Measurements from ENCODE around the gene EPGN. TPM values are rescaled to one million over a fixed set of nuclear protein-coding genes. Genes with fewer than 3 reads are reported as not detected.

EPGN gene, protein sequence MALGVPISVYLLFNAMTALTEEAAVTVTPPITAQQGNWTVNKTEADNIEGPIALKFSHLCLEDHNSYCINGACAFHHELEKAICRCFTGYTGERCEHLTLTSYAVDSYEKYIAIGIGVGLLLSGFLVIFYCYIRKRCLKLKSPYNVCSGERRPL
- 0.13 TPM in 1 of 2 replicates, not detected in the other for total RNA-seq

- no peak for DNase-seq (ENCODE audit: low read depth, low spot score)
Observed at GRCh38 chr4:74308215-74308614, at the start of gene EPGN. EPGN (plus strand) TSS chr4:74308470; CDS start chr4:74308534, 64 bp downstream.

DNA sequence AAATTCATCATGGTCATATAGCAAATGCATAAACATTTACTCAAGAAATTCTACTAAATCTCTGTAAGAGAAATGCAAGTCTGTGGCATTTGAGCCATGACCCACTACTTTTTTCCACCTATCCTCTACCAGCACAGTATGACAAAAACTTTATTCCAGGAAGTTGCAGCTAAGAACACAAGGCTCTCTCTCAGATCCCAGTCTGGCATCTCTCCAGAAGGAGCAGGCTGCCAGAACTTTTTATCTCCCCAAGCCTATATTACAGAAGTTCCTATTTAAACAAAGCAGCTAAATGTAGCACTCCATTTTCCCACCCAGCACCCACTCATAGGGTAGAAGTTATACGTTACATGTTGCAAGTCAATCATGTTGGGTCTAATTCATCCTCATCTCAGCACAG is 49.3 kb upstream of the EPGN start:
- DNase-seq (ENCODE audit: low read depth, low spot score) = peak; percentile 57

GRCh38 chr4:74260036-74260435 is 48.2 kb upstream of the EPGN start:
- no peak for DNase-seq (ENCODE audit: low read depth, low spot score)

- DNase-seq (ENCODE audit: low read depth, low spot score) = no peak
Observed at GRCh38 chr4:74262522-74262921, 45.7 kb upstream of the EPGN start.

DNA sequence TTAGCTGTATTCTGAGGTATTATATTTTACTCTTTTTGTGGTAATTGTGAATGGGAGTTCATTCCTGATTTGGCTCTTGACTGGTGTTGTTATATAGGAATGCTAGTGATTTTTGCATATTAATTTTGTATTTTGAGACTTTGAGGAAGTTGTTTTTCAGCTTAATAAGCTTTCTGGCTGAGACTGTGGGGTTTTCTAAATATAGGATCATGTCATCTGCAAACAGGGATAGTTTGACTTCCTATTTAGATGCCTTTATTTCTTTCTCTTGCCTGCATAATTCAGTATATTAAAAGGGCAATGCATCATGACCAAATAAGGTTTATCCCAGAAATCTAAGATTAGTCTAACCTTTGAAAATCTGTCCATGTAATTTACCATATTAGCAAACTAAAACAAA is 44.7 kb upstream of the EPGN start:
- DNase-seq (ENCODE audit: low read depth, low spot score) = no peak

GRCh38 chr4:74266081-74266480 is 42.2 kb upstream of the EPGN start:
- no peak for DNase-seq (ENCODE audit: low read depth, low spot score)

DNA sequence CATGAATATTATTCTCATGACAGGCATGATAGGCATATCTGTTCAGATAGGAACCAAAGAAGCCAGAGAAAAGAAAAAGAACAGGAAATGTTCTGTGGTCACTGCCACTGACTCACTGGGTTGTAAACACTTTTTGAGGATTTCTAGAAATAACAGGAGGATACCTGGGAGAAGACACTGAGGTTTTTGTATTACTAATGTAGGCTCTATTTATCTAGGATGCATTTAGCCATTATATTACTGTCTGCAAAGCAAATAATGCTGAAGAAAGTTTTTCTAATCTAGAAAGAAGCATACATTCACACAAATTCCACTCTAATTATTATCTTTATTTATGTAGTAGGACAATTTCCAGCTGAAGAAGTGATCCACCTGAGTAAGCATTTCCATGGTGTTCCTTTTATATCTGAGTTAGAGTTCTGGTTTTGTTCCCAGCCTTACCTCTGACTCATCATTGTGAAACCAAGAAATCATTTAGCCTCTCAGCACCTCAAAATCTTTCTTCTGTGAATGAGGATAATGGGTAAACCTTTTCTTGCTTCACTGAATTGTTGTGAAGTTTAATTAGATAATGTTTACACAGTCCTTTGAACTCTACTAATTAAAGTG is 40.2 kb upstream of the EPGN start:
- no peak for DNase-seq (ENCODE audit: low read depth, low spot score)

GRCh38 chr4:74268643-74269042 is 39.6 kb upstream of the EPGN start:
- no peak for DNase-seq (ENCODE audit: low read depth, low spot score)

DNA sequence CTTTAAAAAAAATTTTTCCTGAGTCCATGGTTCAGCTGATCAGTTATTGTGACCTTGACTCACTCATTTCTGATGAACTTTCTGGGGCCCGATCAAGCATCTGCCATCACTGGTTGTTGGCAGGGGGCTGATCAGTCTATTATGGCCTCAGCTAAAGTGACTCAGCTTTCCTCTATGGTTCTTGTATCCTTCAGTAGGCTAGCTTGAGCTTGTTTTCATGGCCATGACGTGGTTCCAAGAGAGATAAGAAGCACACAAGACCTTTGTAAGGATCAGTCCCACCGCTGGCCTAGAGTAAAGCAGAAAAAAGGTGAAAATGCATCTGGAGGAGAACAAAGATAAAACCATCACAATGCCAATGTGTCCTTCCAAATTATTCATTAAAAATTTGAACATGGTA is 29.8 kb upstream of the EPGN start:
- DNase-seq (ENCODE audit: low read depth, low spot score) = no peak

- no peak for DNase-seq (ENCODE audit: low read depth, low spot score)
Observed at GRCh38 chr4:74279716-74280115, 28.6 kb upstream of the EPGN start.

DNA sequence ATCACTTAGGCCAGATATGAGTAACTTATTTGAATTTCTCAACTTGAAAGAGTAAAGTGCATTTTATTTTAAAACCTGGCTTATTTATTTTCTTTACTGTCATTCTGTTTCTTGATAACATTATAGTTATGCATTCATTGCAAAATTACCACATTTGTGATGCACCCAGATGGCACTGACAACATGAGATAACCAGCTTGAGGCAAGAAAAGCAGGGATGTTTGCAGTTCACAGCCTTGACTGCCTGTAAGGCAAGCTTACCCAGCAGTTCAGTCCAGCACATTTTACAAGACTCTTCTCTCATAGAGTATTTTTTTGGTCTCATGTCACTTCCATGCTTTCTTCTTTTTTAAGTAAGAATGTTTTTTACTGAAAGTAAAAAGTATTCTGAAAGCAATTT is 25.3 kb upstream of the EPGN start:
- DNase-seq (ENCODE audit: low read depth, low spot score) = no peak

DNA sequence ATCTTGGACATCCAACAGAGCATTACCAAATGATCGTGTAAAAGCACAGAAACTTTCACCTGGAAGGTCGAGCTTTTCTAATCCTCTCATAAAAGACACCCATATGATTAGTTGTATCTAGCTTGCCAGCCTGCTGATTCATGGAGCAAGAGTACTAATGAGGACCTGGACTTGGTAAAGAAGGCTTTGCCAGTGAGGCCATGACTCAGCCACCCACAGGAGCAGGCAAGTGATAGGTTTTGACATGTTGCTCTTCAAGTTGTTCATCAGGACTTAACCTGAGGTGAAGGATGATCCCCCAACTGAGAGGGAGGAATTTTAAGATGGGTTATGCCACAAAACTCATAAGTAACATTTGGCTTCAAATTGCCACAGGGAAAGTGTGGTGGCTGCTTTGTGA is 24.7 kb upstream of the EPGN start:
- DNase-seq (ENCODE audit: low read depth, low spot score) = no peak

GRCh38 chr4:74284053-74284452 is 24.2 kb upstream of the EPGN start:
- no peak for DNase-seq (ENCODE audit: low read depth, low spot score)

DNA sequence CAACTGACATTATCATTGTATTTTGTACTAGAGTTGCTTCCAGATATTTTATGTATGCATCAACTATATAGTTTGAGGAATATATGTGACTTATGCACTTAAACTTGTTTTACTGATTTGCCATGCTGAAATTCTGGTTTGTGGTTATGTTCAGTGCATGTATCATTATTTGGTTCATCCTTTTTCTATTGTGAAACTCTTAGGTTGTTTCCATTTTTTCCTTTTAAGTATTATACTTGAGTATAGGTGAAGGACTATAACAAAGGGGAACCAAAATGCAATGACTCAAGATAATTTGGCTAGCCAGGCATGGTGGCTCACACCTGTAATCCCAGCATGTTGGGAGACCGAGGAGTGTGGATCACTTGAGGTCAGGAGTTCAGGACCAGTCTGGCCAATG is 21.1 kb upstream of the EPGN start:
- DNase-seq (ENCODE audit: low read depth, low spot score) = no peak

DNA sequence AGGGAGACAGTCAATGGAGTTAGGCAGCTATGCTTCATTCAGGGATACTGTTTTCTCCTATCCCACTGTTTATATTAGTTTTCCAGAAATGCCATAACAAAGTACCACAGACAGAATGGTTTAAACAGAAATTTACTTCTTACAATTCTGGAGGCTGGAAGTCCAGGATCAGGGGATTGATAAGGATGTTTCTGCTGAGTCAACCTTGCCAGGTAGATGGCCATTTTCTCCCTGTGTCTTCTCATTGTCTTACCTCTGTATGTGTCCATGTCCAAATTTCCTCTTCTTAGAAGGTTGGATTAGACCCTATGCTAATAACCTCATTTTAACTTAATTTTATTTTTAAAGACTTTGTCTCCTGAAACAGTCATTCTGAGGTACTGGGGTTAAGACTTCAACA is 20.5 kb upstream of the EPGN start:
- DNase-seq (ENCODE audit: low read depth, low spot score) = no peak

GRCh38 chr4:74291471-74291870 is 16.8 kb upstream of the EPGN start:
- no peak for DNase-seq (ENCODE audit: low read depth, low spot score)

GRCh38 chr4:74292111-74292870 is 16.0 kb upstream of the EPGN start:
- no peak for DNase-seq (ENCODE audit: low read depth, low spot score)

GRCh38 chr4:74293558-74293957 is 14.7 kb upstream of the EPGN start:
- no peak for DNase-seq (ENCODE audit: low read depth, low spot score)

- DNase-seq (ENCODE audit: low read depth, low spot score) = no peak
Observed at GRCh38 chr4:74294681-74295080, 13.6 kb upstream of the EPGN start.

- DNase-seq (ENCODE audit: low read depth, low spot score) = no peak
Observed at GRCh38 chr4:74297539-74297938, 10.7 kb upstream of the EPGN start.

DNA sequence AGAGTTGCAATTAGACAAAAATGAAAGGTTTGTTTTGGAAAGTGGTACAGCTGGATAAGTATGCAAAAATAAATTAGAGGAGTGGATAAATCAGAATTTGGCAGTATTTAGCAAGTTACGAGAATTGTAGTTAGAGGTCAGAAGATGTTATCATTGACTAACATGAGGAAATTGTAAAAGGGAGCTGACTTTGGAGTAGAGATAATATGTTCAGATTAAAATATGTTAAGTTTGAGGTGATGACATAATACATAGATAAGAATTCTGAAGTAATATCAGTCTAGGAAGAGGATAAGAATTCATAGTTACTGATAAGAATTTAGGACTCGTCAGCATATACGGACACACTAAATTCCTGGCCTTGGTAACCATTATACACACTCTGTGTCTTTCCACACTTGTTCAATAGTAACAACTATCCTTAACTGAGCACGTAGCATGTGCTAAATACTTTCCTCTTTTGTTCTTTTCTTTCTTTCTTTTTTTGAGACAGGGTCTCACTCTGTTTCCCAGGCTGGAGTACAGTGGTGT is 4.1 kb upstream of the EPGN start:
- no peak for DNase-seq (ENCODE audit: low read depth, low spot score)

DNA sequence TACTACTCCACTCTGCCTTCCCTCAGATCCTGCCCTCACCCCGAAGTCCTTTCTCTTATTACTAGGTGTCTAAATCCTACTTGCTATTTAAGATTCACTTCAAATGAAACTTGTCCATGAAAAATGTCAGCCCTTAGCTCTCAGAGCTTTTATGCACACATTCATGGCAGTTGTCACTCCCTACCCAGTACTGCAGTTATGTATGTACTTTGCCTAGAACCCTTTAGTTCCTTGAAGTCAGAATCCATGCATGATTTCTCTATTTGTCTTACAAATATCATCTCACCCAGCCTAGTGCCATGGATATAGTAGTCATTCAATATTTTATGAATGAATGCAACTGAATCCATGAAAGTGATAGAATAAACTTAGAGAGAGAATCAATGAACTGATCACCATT is 3.3 kb upstream of the EPGN start:
- DNase-seq (ENCODE audit: low read depth, low spot score) = no peak

DNA sequence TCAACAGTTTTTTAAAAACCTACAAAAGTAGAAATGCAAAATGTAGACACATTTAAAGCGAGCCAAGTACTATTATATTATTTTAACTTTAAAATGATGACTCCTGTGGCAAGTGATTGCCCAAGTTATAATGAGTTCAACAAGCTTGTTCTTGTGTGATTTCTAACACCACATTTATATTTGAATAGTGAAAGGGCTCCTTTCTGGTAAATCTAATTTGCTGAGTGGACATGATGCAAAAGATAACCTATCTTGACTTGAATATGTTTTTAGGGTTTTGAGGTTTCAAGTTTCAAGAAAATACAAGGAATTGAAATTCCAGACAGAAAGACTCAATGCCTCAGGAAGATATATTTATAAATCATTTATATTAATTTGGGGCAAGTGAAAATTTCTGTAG is 1.1 kb upstream of the EPGN start:
- DNase-seq (ENCODE audit: low read depth, low spot score) = no peak

All from pulmonary artery endothelial cell (primary cell).